ENCODE data around the gene C1QTNF8.
"Not testable (repeated sequence)": the region's sequence is repeated elsewhere in the genome, so short reads cannot be mapped to it uniquely, and the experiment has no call there.

C1QTNF8 gene

DNA sequence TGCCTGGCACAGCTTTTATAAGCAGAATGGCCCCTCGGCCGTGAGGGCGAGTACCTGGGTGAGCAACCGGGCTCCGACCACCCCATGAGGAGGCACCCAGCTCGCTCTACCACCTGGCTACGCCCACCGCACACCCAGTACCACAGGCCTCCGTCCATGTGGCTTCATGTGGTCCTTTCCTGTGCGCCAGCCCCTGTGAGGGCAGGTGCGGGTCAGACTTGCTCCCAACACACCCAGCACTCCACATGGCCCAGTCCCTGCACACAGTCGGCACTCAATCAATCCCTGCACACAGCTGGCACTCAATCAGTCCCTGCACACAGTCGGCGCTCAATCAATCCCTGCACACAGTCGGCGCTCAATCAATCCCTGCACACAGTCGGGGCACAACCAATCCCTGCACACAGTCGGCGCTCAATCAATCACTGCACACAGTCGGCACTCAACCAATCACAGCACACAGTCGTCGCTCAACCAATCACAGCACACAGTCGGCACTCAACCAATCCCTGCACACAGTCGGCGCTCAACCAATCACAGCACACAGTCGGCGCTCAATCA, 4.0 kb downstream of the C1QTNF8 start:
- no peak for DNase-seq

DNA sequence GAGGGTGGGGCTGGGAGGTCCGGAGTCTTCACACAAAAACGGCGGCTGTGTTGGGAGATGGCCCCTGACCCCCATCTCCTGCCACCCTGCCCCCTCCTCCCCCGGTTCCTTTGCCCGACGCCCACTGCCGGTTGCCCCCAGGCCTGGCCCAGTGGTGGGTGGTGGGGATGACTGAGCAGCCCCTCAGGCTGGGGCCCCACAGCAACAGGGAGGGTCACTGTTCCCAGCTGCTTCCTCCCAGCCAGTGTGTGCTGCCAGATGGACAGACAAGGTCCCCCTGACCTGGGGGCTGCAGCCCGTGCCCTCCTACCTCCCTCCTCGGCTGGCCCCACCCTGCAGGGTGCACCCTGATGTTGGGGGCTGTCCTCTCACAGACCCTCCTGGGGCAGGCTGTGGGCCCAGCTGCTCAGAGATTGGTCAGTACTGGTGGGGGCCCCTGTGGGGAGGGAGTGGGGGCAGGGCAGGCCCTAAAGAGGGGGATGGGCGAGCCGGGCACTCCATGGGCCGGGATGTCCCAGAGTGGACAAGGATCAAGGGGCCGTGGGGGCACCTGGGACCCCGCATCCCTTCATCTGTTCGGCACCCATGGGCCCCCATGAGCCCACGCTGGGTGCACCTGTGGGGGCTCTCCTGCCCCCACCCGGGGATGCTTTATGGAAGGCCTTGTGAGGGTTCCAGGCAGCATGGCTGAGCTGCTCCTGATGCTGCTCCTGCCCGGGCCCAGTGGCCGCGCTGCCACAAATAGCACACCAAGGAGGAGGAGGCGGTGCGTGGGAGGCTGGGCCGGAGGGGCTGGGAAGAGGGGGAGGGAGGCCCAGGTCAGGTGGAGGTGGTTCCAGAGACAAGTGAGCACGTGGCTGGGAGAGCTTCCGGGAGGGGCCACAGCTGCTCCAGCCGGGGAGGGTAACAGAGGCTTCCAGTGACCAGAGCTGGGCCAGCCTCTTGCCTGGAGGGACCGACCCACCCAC, 5.1 kb downstream of the C1QTNF8 start:
- DNase-seq, result no peak

DNA sequence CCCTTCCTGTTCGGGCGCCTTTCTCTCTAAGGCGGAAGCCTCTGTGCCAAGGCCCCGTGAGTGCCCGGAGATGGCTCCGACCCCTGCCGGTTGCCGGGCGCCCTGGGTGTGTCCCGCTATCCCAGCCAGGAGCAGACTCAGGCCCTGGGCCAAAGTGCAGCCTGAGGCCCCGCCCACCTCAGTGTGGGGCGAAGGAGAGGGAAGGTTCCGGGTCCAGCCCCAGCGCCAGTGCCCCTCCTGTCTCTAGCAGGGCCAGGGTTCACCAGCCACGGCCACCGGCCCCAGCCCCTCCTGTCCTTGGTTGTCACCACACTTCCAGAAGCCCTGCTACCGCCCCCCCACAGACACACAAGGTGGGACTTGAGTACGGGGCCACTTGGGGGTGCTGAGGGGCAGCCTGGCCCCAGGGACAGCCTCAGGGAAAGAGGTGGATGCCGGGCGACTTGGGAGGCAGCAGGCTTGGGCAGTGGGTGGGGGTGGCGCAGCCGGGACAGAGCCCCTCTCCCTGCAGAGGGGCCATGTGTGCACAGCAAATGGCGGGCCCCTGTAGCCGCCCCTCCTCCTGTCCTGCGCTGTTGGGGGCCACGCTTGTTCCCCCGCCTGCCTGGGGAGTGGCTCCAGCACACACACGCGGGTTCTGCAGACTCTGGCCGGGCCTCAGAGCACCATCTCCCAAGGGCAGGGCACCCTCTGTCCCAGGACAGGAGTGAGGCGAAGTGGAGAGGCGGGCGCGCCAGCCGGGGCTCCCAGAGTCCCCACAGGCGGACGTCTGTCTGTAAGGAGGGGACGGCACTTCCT, 6.0 kb downstream of the C1QTNF8 start:
- no peak for DNase-seq

DNA sequence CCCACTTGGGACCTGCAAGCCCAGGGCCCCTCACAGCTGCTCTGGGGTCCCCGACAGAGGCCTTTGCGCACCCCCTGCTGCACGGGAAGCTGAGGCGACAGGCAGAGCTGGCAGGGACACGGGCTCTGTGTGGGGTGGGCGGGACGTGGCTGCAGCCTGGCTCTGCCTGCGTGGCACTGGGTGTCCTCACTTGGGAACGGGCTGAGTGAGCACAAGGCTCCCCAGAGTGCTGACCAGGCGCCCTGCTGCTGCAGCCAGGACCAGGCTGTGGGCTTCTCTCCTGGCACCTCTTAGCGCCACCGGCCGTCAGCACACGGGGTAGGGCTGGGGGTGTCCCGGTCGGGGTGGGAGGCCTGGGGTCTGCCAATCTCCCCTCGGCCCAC, 6.6 kb downstream of the C1QTNF8 start:
- no peak for DNase-seq

DNA sequence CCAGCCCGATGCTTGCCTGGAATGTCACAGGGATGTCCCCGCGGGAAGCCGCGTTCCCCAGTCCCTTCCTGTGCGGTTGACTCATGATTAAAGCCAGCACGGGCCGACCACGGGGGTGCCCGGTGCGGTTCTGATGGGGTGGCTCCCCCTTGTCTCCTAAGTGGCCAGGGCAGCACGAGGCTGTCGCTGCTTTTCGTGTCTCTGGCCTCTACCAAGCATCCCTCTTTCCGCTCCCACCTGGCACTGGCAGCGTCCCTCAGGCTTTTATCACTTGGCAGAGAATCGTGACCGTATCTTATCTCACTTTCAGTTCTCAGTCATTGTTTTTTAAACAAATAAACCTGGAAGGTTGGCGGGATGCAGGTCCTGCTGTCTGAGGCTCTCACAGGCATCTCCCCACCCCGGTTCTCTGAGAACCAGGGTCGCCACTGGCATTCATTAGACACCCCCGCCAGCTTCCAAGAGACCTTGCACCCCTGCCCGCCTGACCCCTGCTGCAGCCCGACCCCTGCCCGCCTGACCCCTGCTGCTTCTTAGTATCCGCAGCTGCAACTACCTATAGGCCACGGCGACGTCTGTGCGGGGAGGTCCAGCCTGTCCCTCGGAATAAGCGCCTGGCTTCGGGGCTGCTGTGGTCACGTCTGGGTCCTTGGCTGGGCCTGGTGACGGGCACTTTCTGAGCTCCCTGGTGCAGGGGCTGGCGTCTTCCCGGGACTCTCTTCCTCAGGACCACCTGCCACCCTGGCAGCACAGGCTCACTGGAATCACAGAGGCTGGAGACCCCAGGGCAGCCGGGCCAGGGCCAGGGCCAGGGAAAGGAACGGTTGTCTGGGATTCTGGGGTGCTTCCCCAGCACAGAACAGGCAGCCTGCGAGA, 7.5 kb downstream of the C1QTNF8 start:
- DNase-seq, result no peak

DNA sequence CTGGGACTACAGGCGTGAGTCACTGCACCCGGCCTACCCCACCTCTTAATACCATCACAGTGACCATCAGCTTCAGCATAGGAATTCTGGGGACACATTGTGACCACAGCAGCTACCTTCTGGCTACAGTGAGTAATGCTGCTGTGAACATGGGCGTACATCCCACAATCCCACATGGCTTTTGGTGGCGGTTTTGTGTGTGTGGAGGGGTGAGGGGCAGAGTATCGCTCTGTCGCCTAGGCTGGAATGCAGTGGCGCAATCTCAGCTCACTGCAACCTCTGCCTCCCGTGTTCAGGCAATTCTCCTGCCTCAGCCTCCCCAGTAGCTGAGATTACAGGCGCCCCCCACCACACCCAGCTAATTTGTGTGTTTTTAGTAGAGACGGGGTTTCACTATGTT, 9.6 kb downstream of the C1QTNF8 start:
- DNase-seq, result not testable (repeated sequence)

DNA sequence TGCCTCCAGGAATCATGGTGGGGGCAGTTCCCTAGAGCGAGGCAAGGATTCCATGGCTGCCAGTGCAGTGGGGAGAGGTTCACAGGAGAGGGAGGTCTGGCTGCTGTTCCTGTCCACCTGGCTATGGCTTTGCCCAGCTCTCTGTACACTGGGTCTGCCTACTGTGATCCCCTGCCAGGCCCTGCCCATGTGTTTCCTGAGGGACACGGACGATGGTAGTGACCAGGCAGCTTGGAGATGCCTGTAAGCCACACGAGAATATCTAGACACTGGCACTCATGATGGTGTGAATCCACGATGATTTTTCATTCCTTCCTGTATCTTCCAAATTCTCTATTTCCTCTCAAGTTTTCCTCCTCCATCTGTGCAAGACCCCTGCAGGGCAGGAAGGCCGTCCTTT, 11.1 kb downstream of the C1QTNF8 start:
- no peak for DNase-seq

DNA sequence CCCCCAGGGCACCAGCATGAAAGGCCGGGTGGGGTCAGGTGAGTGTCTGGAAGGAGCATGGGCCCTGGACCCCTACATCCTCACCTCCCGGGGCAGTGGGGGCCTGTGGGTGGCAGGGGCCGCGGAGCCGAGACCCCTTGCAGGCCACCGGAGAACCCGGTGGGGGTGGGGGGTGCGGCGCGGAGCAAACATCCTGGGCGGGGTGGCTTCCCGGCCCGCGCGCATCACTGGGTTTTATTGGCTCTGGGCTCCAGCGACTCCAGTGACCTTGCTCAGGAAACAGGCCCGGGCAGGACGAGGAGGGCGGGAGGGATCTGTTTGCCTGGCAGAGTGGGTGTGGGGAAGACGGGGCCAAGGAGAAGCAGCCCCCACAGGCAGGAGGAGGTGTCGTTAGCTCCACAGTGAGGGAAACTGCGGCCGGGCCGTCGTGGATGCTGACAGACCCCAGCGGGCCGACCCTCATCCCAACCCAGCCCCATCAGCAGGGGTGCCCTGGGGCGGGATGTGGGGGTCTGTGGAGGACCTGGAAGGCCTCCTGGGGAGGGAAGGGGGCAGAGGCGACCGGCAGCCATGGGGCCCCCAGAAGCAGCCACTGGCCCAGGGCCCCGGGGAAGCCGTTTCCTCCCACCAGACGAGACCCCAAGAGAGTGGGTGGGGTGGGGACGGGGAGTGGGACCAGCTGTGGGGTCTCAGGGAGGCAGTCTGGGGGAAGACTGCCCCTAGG, 12.9 kb downstream of the C1QTNF8 start:
- DNase-seq, result no peak

DNA sequence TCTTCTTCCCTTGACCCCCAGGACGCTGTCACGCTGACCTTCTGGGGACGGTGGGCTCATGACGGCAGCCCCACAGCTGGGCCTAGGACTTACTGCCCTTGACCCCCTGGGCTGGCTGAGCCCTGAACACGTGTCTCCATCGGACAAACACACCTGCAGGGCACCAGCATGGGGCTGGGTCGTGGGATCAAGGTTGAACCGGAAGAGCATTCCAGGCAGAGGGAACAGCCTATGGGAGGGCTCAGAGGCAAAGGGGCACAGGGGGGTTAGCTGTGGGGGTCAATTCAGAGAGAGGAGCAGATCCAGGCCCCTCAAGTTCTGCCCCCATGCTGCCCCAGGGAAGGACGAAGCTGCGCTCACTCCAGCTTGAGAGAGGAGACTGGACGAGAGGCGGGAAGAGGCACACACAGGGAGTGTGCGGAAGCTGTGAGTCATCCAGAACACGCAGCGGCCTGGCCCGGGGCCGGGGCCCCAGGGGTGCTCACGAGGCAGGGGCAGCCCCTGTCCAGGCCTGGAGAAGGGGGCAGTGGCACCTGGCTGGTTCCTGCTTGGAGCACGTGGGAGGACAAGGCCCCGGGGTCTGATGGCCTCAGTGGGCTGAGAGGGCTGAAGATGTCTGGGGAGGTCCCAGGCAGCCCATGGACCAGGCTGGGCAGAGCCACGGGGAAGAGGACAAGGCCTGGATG, 13.6 kb downstream of the C1QTNF8 start:
- no peak for DNase-seq

DNA sequence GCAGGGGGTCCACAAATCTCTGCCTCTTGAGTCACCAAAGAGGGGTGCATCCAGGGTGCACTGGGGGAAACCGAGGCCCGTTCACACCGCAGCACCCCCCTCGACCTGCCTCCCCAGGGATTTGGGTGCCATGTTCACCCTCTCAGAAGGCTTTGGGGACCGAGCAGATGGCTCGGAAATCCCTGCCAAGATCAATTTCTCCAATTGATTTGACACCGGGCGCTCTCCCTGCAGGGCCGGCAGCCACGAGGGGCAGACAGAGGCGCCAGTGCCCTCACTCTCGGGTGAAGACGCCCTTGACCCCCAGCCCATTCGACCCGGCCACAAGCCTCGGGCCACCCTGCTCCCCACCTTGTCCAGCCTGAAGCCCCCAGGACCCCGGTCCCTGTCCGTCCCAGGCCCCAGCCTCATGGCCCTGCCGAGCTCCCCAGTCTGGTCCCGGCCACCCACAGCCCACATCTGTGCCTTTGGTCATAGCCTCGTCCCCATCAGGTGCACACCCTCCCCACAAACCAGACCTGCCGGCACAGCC, 14.2 kb downstream of the C1QTNF8 start:
- no peak for DNase-seq

DNA sequence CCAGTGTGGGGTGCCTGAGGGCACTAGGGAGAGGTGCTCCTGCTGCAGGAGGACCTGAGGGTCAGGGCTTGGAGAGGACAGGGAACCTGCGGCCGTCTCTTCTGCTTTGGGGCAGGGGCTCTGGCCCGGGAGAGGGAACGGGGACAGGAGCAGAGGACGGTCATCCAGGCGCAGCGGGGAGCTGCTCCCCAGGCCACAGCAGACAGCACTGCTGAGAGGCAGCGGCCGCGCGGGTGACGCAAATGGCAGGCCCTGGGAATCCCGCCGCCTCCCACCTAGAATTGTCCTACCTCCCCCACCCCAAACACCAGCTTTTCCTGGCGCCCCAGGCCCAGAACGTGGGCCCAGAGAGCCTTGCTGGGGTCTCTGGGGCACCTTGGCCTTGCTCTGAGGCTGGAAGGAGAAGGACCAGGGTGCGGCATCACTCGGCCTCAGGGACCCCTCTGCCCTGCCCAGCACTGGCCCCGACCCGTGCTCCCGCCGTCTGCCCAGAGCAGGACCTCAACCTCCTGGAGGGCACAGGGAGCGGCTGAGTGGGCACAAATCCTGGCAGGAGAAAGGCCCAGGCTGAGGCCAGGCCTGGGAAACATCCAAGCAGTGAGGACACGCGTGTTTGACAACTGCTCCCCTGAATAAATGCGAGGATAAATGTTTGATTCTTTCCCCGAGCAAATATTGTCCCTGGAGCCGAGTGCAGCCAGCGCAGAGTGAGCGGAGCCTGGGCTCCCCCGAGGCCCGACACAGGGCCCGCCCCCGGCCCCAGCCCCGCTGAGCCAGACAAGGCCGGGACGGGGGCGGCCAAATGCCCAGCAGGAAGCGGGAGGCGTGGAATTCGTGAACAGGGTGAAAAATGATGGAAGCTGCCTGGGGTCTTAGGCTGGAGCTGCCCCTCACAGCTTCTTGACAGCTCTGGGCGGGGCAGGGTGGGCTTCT, 15.0 kb downstream of the C1QTNF8 start:
- no peak for DNase-seq

DNA sequence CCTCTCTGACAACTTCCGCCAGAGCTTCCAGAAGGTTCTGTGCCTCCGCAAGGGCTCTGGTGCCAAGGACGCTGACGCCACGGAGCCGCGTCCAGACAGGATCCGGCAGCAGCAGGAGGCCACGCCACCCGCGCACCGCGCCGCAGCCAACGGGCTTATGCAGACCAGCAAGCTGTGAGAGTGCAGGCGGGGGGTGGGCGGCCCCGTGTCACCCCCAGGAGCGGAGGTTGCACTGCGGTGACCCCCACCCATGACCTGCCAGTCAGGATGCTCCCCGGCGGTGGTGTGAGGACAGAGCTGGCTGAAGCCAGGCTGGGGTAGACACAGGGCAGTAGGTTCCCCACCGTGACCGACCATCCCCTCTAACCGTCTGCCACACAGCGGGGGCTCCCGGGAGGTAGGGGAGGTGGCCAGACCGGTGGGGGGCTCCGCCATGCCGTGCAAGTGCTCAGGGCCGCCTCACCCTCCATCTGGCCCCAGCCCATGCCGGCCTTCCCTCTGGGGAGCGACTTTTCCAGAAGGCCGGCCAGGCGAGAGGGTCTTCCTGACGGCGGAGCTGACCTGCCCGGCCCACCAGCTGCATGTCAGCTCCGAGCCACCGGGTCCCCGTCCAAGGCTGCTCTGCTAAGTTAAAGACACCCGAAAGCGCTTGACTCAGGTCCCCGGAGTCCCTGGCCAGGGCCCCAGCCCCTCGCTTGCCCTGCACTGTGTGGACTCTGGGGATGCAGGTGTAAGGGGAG, 16.1 kb downstream of the C1QTNF8 start:
- DNase-seq, result no peak

DNA sequence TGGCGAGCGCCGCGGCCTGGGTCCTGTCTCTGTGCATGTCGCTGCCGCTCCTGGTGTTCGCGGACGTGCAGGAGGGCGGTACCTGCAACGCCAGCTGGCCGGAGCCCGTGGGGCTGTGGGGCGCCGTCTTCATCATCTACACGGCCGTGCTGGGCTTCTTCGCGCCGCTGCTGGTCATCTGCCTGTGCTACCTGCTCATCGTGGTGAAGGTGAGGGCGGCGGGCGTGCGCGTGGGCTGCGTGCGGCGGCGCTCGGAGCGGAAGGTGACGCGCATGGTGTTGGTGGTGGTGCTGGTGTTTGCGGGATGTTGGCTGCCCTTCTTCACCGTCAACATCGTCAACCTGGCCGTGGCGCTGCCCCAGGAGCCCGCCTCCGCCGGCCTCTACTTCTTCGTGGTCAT, 16.7 kb downstream of the C1QTNF8 start:
- DNase-seq, result no peak

DNA sequence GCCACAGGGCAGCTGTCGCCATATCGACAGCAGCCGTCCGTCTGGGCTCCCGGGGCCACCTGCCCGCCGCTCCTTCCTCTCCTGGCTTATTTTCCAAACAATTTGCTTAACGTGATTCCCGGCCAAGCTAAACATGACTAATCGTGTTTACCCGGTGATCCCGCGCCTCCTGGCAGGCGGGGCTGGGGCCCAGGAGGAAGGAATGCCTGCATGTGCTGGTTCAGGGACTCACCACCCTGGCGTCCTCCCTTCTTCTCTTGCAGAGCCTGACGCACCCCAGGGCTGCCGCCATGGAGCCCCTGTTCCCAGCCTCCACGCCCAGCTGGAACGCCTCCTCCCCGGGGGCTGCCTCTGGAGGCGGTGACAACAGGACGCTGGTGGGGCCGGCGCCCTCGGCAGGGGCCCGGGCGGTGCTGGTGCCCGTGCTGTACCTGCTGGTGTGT, 17.4 kb downstream of the C1QTNF8 start:
- DNase-seq, result no peak

DNA sequence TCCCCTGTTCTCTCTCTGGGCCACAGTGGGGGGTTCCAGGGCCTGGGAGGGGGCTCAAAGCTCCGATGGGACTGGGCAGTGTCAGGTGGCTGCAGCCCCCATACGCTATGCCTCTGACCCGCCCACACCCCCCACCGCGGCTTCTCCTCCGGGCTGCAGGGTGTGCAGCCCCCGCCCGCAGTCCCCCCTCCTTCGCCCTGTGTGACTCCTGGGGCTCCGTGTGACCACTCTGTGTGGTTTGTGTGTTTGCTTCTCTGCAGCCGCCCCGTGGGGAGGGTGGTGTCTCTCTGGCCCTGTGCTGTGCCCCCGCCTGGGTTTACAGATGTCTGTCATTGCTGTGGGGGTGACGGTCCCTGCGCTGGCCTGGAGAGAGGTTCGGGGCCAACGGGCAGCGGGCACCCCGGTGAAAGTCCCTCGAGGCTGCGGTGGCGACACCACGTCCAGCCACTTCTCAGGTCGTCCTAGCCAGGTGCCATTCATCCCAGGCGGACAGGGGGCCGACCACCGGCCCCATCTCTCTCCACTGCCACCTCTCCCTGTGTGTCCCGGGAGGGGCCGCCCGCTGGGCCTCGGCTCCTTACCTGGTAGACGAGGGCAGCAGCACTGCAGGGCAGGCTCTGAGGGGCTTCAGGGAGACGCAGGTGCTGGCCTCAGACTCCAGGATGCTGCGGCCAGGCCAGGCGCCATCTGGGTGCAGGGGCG, 18.0 kb downstream of the C1QTNF8 start:
- DNase-seq, result no peak

DNA sequence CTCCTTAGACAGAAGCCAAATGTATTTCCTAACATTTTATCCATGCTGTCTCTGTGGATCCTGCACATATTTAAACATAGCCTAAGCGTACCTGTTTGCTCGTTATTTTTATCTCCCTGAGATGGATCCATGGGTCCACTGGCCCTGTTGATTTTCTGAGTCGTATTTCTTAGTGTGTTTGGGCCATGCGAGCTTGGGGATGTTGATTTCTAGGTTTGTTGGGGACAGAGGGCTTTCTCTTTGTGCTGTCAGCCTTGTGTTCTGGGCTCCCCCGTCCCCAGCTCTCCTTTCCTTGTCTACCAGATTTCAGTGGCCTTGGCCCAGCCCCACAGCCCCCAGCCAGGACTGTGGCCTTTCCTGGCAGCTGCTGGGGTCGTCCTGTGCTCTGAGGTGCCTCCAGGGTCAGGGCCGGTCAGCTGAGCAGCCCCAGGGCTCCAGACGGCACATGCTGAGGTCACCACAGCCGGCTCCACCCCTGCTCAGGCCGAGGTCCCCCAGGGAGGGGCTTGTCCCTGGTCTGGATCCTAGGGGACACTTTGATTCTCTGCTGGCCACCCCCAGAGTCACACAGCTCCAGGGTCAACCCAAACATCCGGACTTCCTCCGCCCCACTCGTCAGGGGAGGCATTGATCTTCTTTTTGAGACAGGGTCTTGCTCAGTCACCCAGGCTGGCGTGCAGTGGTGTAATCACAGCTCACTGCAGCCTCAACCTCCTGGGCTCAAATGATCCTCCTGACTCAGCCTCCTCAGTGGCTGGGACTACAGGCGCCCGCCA, 19.1 kb downstream of the C1QTNF8 start:
- no peak for DNase-seq

DNA sequence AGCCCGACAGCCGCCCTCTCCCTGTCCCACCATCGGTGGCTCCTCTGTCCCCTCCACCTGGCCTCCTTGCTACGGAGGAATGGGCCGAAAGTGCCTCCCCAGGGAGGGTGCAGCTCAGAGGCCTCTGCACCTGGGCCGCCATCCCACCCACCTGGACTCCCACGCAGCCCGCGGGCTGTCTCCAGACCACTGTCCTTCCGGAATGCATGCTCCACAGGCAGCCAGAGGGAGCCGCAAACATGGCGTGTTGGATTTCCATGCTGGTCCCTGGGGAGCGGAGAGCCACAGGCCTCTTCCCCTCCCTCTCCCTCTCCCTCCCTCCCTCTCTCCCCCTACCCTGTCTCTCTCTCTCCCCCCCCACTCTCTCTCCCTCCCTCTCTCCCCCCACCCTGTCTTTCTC, 20.5 kb downstream of the C1QTNF8 start:
- DNase-seq, result no peak

DNA sequence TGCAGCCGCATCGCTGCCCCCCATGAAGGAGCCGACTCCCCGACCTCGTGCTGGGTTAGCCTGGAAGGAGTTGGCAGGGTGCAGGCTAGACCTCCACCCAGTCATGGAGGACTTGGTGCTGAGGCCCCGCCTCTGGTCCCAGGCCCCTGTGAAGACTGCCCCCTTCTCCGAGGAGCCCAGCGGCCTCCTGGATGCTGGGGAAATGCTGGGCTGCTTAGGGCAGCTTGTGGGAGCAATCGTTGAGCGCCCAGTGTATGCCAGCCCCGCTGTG, 21.7 kb downstream of the C1QTNF8 start:
- DNase-seq, result no peak

Data from activated CD4-positive, alpha-beta T cell treated with anti-CD3 and anti-CD28 coated beads for 48 hours (primary cell).